ENCODE measurements around the gene RPL39L. TPM values are rescaled to one million over a fixed set of nuclear protein-coding genes. Genes with fewer than 3 reads are reported as not detected.
A peak's percentile ranks its signal among the peaks of the same experiment; 100 is the strongest.
"Not testable (repeated sequence)": the region's sequence is repeated elsewhere in the genome, so short reads cannot be mapped to it uniquely, and the experiment has no call there.

The RPL39L gene
- total RNA-seq, 4 donors from 2014 or later: 2.0 to 11.6 (median 8.2) TPM

DNA sequence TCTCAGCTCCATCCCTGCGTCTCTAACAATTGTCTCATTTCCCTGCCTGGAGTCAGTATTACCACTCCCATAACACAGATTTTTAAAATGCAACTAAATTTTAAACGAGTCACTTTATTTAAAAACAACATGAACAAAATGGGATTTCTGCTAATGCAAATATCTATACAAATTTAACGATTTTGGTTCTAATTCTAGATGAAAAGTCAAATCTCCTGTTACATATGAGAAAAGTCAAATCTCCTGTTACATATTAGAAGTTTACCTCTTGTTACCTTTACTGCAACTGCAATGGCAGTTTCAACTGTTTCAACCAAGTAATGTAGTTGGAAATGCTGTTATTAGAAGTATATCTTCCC lies 578 bp upstream of the RPL39L start:
- no peak for ATAC-seq (ENCODE audit: low FRiP score)
- no peak for DNase-seq (ENCODE audit: low spot score)
- TF ChIP-seq CTCF (IDR thresholded peaks at IDR 0.05): no peak

DNA sequence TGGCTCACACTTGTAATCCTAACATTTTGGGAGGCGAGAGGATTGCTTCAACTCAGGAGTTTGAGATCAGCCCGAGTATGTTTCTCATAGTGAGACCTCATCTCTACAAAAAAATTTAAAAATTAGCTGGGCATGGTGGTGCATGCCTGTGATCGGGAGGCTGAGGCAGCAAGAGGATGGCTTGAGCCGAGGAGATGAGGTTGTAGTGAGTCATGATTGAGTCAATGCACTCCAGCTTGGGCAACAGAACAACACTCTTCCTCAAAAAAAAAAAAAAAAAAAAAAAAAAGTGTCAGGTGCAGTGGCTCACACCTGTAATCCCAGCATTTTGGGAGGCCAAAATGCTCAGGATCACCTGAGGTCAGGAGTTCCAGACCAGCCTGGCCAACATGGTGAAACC lies 2.4 kb downstream of the RPL39L start:
- ATAC-seq (ENCODE audit: low FRiP score) (no peak), DNase-seq (ENCODE audit: low spot score) (no peak)
- TF ChIP-seq CTCF (IDR thresholded peaks at IDR 0.05): no peak

- DNase-seq (ENCODE audit: low spot score) (no peak), ATAC-seq (ENCODE audit: low FRiP score) (no peak)
- TF ChIP-seq CTCF (IDR thresholded peaks at IDR 0.05): no peak
These were observed 3.0 kb downstream of the RPL39L start for GRCh38 chr3:187136337-187136736.

DNA sequence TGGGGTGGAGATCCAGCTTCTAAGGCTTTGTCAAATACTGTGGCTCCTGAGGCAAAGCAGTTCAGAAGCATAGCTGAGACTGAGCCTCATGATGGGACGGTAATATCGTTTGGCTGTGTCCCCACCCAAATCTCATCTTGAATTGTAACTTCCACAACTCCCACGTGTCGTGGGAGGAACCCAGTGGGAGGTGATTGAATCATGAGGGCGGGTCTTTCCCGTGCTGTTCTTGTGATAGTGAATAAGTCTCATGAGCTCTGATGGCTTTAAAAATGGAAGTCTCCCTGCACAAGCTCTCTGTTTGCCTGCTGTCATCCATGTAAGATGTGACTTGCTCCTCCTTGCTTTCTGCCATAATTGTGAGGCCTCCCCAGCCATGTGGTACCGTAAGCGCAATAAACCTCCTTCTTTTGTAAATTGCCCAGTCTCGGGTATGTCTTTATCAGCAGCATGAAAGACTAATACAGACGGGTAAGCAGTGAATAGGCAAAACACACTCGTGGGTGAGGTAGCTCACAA lies 4.1 kb downstream of the RPL39L start:
- not testable (repeated sequence) for DNase-seq (ENCODE audit: low spot score); ATAC-seq (ENCODE audit: low FRiP score)

DNA sequence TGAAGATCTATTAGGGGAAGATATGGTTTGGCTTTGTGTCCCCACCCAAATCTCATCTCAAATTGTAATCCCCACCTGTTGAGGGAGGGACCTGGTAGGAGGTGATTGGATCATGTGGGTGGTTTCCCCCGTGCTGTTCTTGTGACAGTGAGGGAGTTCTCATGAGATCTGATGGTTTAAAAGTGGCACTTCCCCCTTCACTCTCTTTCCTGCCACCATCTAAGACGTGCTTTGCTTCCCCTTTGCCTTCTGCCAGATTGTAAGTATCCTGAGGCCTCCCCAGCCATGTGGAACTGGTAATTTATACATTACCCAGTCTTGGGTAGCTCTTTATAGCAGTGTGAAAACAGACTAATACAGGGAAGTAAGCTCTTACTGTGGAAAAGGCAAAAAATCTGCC lies 6.1 kb downstream of the RPL39L start:
- not testable (repeated sequence) for DNase-seq (ENCODE audit: low spot score); ATAC-seq (ENCODE audit: low FRiP score)

DNA sequence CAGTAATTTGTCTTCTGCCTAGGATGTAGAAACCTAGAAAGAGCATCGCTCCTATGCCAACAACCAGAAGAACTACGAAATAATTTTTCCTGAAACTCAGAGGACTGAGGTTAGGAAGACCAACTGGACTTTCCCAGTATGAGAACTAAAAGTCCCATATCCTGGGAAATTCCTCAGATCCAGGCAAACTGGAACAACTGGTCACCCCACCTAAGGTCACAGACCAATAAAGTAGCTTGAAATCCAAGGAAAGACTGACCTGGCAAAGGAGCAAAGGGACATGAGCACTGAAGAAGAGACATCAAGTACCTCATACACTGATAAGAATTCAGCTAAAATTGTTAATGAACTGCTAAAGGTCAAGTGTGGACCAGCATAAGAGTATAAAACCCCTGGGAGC lies 6.6 kb downstream of the RPL39L start:
- ATAC-seq (ENCODE audit: low FRiP score) (no peak), DNase-seq (ENCODE audit: low spot score) (no peak)
- TF ChIP-seq CTCF (IDR thresholded peaks at IDR 0.05): no peak

GRCh38 chr3:187131981-187132380 lies 7.3 kb downstream of the RPL39L start:
- TF ChIP-seq CTCF (IDR thresholded peaks at IDR 0.05): no peak
- no peak for ATAC-seq (ENCODE audit: low FRiP score)

DNA sequence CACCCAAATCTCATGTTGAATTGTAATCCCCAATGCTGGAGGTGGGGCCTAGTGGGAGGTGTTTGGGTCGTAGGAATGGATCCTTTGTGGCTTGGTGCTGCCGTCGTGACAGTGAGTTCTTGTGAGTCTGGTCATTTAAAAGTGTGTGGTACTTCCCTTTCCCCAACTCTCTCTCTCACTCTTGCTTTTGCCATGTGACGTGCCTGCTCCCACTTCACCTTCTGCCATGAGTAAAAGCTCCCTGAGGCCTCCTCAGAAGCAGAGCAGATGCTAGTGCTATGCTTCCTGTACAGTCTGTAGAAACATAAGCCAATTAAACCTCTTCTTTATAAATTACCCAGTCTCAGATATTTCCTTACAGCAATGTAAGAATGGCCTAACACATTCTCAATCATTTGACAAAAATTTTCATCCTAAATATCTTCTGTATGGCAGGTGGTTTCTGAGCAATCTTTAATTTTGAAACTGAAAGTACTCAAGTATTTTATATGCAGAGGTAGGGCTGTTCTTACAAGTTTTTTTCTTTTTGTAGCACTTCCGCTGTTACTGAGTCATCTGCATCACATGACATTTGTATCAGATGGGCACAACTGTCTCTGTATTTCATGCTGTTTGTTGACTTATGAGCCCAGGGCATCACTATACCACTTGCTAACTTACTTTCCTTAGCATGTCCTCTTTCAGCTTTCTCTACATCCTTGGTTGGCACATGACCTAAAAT lies 8.8 kb downstream of the RPL39L start:
- ATAC-seq (ENCODE audit: low FRiP score) (peak; percentile 88), DNase-seq (ENCODE audit: low spot score) (no peak)
- no peak for TF ChIP-seq CTCF (IDR thresholded peaks at IDR 0.05)

More at GRCh38 chr3:187131981-187132380, 7.3 kb downstream of the RPL39L start:
- no peak for DNase-seq (ENCODE audit: low spot score)
